IMR-90 (cell line): ENCODE measurements around the gene TST. TPM values are rescaled to one million over a fixed set of nuclear protein-coding genes. Genes with fewer than 3 reads are reported as not detected.

Experiments
- ATAC-seq: fragments of 200-7000 bp; cut with Tn5 transposase; 2 replicates; pipeline ENCODE4 v1.9.1; 2020; ENCODE audit warnings: low read depth, mild to moderate bottlenecking, moderate library complexity
- BruUV-seq: library from RNA; stranded (reverse); fragments of 400-500 nt; replicated peaks from 2 replicates; lab custom pipeline; 2021; lab: Mats Ljungman, UMichigan
- CTCF ChIA-PET: fragments of 300-600 bp; formaldehyde crosslinking; extraction: SDS; loops from one replicate; lab custom pipeline; 2021; ENCODE audit warnings: antibody characterized with exemption; lab: Yijun Ruan, JAX
- POLR2A ChIA-PET: fragments of 300-600 bp; sonication (Branson Sonifier 250); formaldehyde crosslinking; loops from one replicate; lab custom pipeline; 2022; ENCODE audit warnings: antibody characterized with exemption; ENCODE audit not compliant: unreplicated experiment; lab: Charles Lee
- DNase-seq: peaks from one replicate; pipeline ENCODE4 v3.0.0; 2013
- H2AFZ ChIP-seq: replicated peaks from 2 replicates; pipeline ENCODE3; 2013; ENCODE audit warnings: low read length, mild to moderate bottlenecking; ENCODE audit not compliant: poor library complexity
- H2AK5ac ChIP-seq: 2 replicates; pipeline ENCODE4 v1.6.1; 2013; ENCODE audit warnings: low read depth, low read length, inconsistent platforms
- H2AK9ac ChIP-seq: replicated peaks from 2 replicates; pipeline ENCODE3; 2013; ENCODE audit warnings: mild to moderate bottlenecking, low read depth, low read length, moderate library complexity; ENCODE audit not compliant: poor library complexity
- H2BK120ac ChIP-seq: 2 replicates; pipeline ENCODE4 v1.6.1; 2013; ENCODE audit warnings: low read depth, low read length, inconsistent platforms
- H2BK15ac ChIP-seq: 3 replicates; pipeline ENCODE4 v1.6.1; 2013; ENCODE audit warnings: low read depth, low read length, inconsistent platforms
- H2BK20ac ChIP-seq: 2 replicates; pipeline ENCODE4 v1.6.1; 2013; ENCODE audit warnings: low read depth, mild to moderate bottlenecking, inconsistent platforms, low read length, moderate library complexity
- H2BK5ac ChIP-seq: 2 replicates; pipeline ENCODE4 v1.6.1; 2013; ENCODE audit warnings: mild to moderate bottlenecking, low read depth, low read length, inconsistent platforms; ENCODE audit not compliant: poor library complexity, severe bottlenecking
- H3K14ac ChIP-seq: replicated peaks from 2 replicates; pipeline ENCODE4 v1.6.1; 2013; ENCODE audit warnings: low read depth, low read length, inconsistent platforms
- H3K18ac ChIP-seq: 2 replicates; pipeline ENCODE4 v1.6.1; 2013; ENCODE audit warnings: low read depth, low read length, control low read depth
- H3K23ac ChIP-seq: 2 replicates; pipeline ENCODE4 v1.6.1; 2013; ENCODE audit warnings: low read depth, low read length, inconsistent platforms
- H3K27ac ChIP-seq: 2 replicates; pipeline ENCODE4 v1.5.1; 2013; ENCODE audit warnings: mild to moderate bottlenecking, control low read depth, low read length; ENCODE audit not compliant: insufficient read depth
- H3K27me3 ChIP-seq: 2 replicates; pipeline ENCODE4 v1.6.1; 2013; ENCODE audit warnings: low read length; ENCODE audit not compliant: control insufficient read depth, insufficient read depth
- H3K36me3 ChIP-seq: 2 replicates; pipeline ENCODE4 v1.6.1; 2013; ENCODE audit warnings: low read length, mixed read lengths; ENCODE audit not compliant: control insufficient read depth, insufficient read depth
- H3K4ac ChIP-seq: 2 replicates; pipeline ENCODE4 v1.6.1; 2013; ENCODE audit warnings: low read depth, low read length, inconsistent platforms
- H3K4me1 ChIP-seq: 2 replicates; pipeline ENCODE4 v1.6.1; 2013; ENCODE audit warnings: low read length, mixed read lengths; ENCODE audit not compliant: control insufficient read depth, insufficient read depth
- H3K4me2 ChIP-seq: 2 replicates; pipeline ENCODE4 v1.6.1; 2013; ENCODE audit warnings: low read depth, mild to moderate bottlenecking, control low read depth, low read length, moderate library complexity
- H3K4me3 ChIP-seq: 2 replicates; pipeline ENCODE4 v1.5.1; 2013; ENCODE audit warnings: low read depth, mild to moderate bottlenecking, control low read depth, low read length, moderate library complexity; ENCODE audit not compliant: insufficient read depth
- H3K56ac ChIP-seq: 2 replicates; pipeline ENCODE4 v1.6.1; 2013; ENCODE audit warnings: low read length, inconsistent platforms; ENCODE audit not compliant: insufficient read depth; ENCODE audit errors: extremely low read depth
- H3K79me1 ChIP-seq, 2 experiments: 2 replicates each; pipeline ENCODE4 v1.6.1; 2013; ENCODE audit warnings: low read length in 2 of 2, inconsistent platforms in 1 of 2, low read depth in 1 of 2
- H3K9ac ChIP-seq: 2 replicates; pipeline ENCODE4 v1.6.1; 2013; ENCODE audit warnings: low read depth, low read length, control low read depth
- H3K9me1 ChIP-seq: 2 replicates; pipeline ENCODE4 v1.6.1; 2013; ENCODE audit warnings: low read length, inconsistent platforms; ENCODE audit not compliant: insufficient read depth
- H3K9me3 ChIP-seq: 2 replicates; pipeline ENCODE4 v1.6.1; 2013; ENCODE audit warnings: low read length; ENCODE audit not compliant: control insufficient read depth, insufficient read depth
- H4K20me1 ChIP-seq: 2 replicates; pipeline ENCODE4 v1.6.1; 2013; ENCODE audit warnings: low read length, inconsistent platforms; ENCODE audit not compliant: insufficient read depth
- H4K5ac ChIP-seq: 2 replicates; pipeline ENCODE4 v1.6.1; 2013; ENCODE audit warnings: mild to moderate bottlenecking, low read depth, low read length, control low read depth
- H4K8ac ChIP-seq, 2 experiments: 2 replicates each; pipeline ENCODE4 v1.6.1; 2013; ENCODE audit warnings: low read depth in 2 of 2, low read length in 2 of 2, control low read depth in 1 of 2, inconsistent platforms in 1 of 2
- H4K91ac ChIP-seq: 2 replicates; pipeline ENCODE4 v1.6.1; 2013; ENCODE audit warnings: low read depth, low read length, inconsistent platforms; ENCODE audit not compliant: insufficient read depth
- BHLHE40 ChIP-seq: fragments of 150-350 bp; IDR thresholded peaks from 2 replicates; pipeline ENCODE4 v1.6.1; 2016; ENCODE audit warnings: mild to moderate bottlenecking, low read depth, low read length
- CEBPB ChIP-seq: IDR thresholded peaks from 2 replicates; pipeline ENCODE4 v1.6.1; 2012; ENCODE audit warnings: low read depth, low read length, improper control_type of control experiment
- CHD1 ChIP-seq: IDR thresholded peaks from 2 replicates; pipeline ENCODE4 v1.6.1; 2012; ENCODE audit warnings: low read depth, low read length, improper control_type of control experiment
- FOS ChIP-seq: fragments of 150-350 bp; IDR thresholded peaks from 2 replicates; pipeline ENCODE4 v1.6.1; 2016; ENCODE audit warnings: low read depth, low read length
- MAZ ChIP-seq: IDR thresholded peaks from 2 replicates; pipeline ENCODE4 v1.6.1; 2012; ENCODE audit warnings: low read depth, mild to moderate bottlenecking, low read length, improper control_type of control experiment, moderate library complexity, borderline replicate concordance
- NFE2L2 ChIP-seq: fragments of 150-350 bp; IDR thresholded peaks from 2 replicates; pipeline ENCODE4 v1.6.1; 2016; ENCODE audit warnings: low read depth, mild to moderate bottlenecking, low read length
- POLR2A ChIP-seq: IDR thresholded peaks from 2 replicates; pipeline ENCODE4 v1.6.1; 2012; ENCODE audit warnings: mild to moderate bottlenecking, low read depth, low read length
- RCOR1 ChIP-seq: IDR thresholded peaks from 2 replicates; pipeline ENCODE4 v1.6.1; 2012; ENCODE audit warnings: mild to moderate bottlenecking, low read length, improper control_type of control experiment; ENCODE audit not compliant: insufficient replicate concordance
- RFX5 ChIP-seq: IDR thresholded peaks from 2 replicates; pipeline ENCODE4 v1.8.0; 2012; ENCODE audit warnings: low read depth, mild to moderate bottlenecking, low read length, moderate library complexity
- SMC3 ChIP-seq: fragments of 150-350 bp; IDR thresholded peaks from 2 replicates; pipeline ENCODE4 v1.6.1; 2016; ENCODE audit warnings: low read depth, mild to moderate bottlenecking, antibody characterized with exemption, low read length, moderate library complexity
- USF2 ChIP-seq: fragments of 150-350 bp; IDR thresholded peaks from 2 replicates; pipeline ENCODE4 v1.6.1; 2017; ENCODE audit warnings: mild to moderate bottlenecking, antibody characterized with exemption, low read length, low read depth
- WGBS, 2 experiments: methylation state at CpG; one replicate each; pipeline versions ENCODE4 v1.1.5 to v1.1.7; 2013; ENCODE audit warnings: missing lambda C conversion rate in 2 of 2; ENCODE audit not compliant: insufficient read length in 1 of 2; ENCODE audit errors: extremely low coverage in 2 of 2; 5-methylcytosine and 5-hydroxymethylcytosine counted together
- dilution Hi-C: fragments of 300-500 bp; cut with HindIII; formaldehyde crosslinking; loops from one replicate; pipeline ENCODE4 v1.14.3; 2018; ENCODE audit warnings: low sequenced_read_pairs; ENCODE audit not compliant: unreplicated experiment
- in situ Hi-C: fragments of 300-500 bp; cut with MboI; formaldehyde crosslinking; loops from 3 replicates; pipeline ENCODE4 v1.14.3; 2019; ENCODE audit warnings: low sequenced_read_pairs, inconsistent platforms, mixed read lengths
- intact Hi-C: fragments of 100-400 bp; cut with micrococcal nuclease; formaldehyde crosslinking; loops from 2 replicates; pipeline ENCODE4 v1.10.0; 2022
- polyA plus RNA-seq, 3 experiments: library from polyadenylated mRNA; depleted of rRNA; stranded (reverse); fragments of >200 nt; gene quantifications; 2 replicates each; pipeline ENCODE4 v1.2.3, GENCODE V29; 2012; ENCODE audit warnings: low replicate concordance in 1 of 3
- total RNA-seq: library from RNA; depleted of rRNA; stranded (reverse); fragments of >200 nt; gene quantifications from 2 replicates; pipeline ENCODE4 v1.2.3, GENCODE V29; 2012
- TF ChIP-seq, protein P1 (sequence below): conservative IDR thresholded peaks from 2 replicates; pipeline ENCODE4 v1.5.1; 2012; ENCODE audit warnings: mild to moderate bottlenecking, low read depth, low read length, improper control_type of control experiment

TST gene
- total and polyA plus RNA-seq, 2 of the 4 experiments (the other 2 are of a cell fraction) = 31.7 to 37.7 TPM

DNA sequence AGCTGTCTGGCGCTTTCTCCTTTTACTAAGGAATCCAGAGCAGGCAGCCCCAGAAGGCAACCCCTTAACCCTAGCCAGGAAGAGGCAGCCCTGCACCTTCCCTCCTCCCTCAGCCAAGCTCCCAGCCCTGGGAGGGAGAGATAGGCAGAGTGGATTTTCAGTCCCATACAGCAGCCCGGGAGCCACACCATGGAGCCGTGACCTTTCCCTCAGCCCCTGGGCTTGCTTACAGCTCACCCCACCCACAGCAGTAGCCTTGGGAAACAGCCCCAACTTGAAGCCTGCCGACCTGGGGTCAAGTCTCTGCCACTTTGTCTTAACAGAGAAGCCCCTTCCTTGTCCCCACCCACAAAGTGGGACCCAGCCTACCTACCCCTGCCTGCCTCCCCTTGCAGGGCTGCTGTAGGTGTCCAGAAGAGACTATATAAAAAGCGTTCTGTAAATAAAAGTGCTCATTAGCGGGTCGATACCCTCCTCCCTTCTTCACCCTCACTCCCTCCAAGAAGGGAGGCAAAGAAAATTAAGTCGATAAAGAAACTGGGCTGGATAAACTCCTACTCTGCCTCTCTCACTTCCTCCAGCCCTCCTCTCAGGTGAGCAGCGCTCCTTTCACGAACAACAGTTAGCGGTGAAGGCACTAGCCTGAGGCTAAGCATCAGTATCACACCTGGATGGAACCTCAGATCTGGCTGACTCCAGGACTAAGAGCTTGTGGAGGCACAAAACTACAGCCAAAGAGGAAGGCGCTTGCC lies 4.2 kb downstream of the TST start:
- H3K18ac ChIP-seq = no peak overlapping the region
- no peak overlapping the region for H3K23ac ChIP-seq
- no peak overlapping the region for H3K27ac ChIP-seq
- peaks cover 12% of the 10 kb centered on the region for H3K36me3 ChIP-seq
- no peak overlapping the region for H3K9ac ChIP-seq
- no peak overlapping the region for H2AK9ac ChIP-seq
- no peaks in the 10 kb centered on the region for H3K9me3 ChIP-seq
- H3K9me1 ChIP-seq = peaks cover 2% of the 10 kb centered on the region; the same call in 1 of the 2 replicates
- H3K14ac ChIP-seq = no peak overlapping the region
- no peak overlapping the region for H3K4me3 ChIP-seq
- DNase-seq = no peak
- no peak overlapping the region for H3K56ac ChIP-seq
- H2AFZ ChIP-seq = no peak overlapping the region
- H3K4ac ChIP-seq = no peak overlapping the region
- intact Hi-C loops (no loop called here), in situ Hi-C loops (no loop called here), dilution Hi-C loops (no loop called here)
- no peak overlapping the region for H2BK15ac ChIP-seq
- no peak for TF ChIP-seq POLR2A
- no peak for TF ChIP-seq RCOR1
- TF ChIP-seq MAZ = no peak
- no peak for TF ChIP-seq CEBPB
- no peak for TF ChIP-seq USF2
- TF ChIP-seq BHLHE40 = no peak
- TF ChIP-seq RFX5 = no peak
- no peak for TF ChIP-seq SMC3
- TF ChIP-seq, protein P1, sequence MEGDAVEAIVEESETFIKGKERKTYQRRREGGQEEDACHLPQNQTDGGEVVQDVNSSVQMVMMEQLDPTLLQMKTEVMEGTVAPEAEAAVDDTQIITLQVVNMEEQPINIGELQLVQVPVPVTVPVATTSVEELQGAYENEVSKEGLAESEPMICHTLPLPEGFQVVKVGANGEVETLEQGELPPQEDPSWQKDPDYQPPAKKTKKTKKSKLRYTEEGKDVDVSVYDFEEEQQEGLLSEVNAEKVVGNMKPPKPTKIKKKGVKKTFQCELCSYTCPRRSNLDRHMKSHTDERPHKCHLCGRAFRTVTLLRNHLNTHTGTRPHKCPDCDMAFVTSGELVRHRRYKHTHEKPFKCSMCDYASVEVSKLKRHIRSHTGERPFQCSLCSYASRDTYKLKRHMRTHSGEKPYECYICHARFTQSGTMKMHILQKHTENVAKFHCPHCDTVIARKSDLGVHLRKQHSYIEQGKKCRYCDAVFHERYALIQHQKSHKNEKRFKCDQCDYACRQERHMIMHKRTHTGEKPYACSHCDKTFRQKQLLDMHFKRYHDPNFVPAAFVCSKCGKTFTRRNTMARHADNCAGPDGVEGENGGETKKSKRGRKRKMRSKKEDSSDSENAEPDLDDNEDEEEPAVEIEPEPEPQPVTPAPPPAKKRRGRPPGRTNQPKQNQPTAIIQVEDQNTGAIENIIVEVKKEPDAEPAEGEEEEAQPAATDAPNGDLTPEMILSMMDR = no peak
- no peak for TF ChIP-seq FOS
- no peak for TF ChIP-seq NFE2L2
- TF ChIP-seq CHD1 = no peak
- no peak overlapping the region for H2AK5ac ChIP-seq
- no peak overlapping the region for H3K4me2 ChIP-seq
- no peak overlapping the region for H4K91ac ChIP-seq
- peaks cover 5% of the 10 kb centered on the region; the same call in 1 of the 2 replicates for H3K4me1 ChIP-seq
- no peak overlapping the region for H2BK120ac ChIP-seq
- no peak for ATAC-seq
- POLR2A ChIA-PET = no interaction called here
- H3K79me1 ChIP-seq = peaks cover 10 to 29% of the 10 kb centered on the region in 2 experiments
- H4K8ac ChIP-seq = no peak overlapping the region
- H2BK20ac ChIP-seq = no peak overlapping the region
- WGBS, 2 experiments = 89% methylated on average over 4 of the region's 12 CpGs; no CpG with 5 or more reads in 1 of the 2 experiments
- H4K5ac ChIP-seq = no peak overlapping the region
- peaks cover 23% of the 10 kb centered on the region for H4K20me1 ChIP-seq
- H3K27me3 ChIP-seq = no peaks in the 10 kb centered on the region; the same call in 1 of the 2 replicates
- H2BK5ac ChIP-seq = no peak overlapping the region
- BruUV-seq = no TSS peak
- CTCF ChIA-PET = no interaction called here
